ENCODE measurements around the gene ACOT13. TPM values are rescaled to one million over a fixed set of nuclear protein-coding genes. Genes with fewer than 3 reads are reported as not detected.
"Not testable (repeated sequence)": the region's sequence is repeated elsewhere in the genome, so short reads cannot be mapped to it uniquely, and the experiment has no call there.

Gene ACOT13
- total and polyA plus RNA-seq, 9 donors = 3.4 to 32.2 (median 9.8) TPM

DNA sequence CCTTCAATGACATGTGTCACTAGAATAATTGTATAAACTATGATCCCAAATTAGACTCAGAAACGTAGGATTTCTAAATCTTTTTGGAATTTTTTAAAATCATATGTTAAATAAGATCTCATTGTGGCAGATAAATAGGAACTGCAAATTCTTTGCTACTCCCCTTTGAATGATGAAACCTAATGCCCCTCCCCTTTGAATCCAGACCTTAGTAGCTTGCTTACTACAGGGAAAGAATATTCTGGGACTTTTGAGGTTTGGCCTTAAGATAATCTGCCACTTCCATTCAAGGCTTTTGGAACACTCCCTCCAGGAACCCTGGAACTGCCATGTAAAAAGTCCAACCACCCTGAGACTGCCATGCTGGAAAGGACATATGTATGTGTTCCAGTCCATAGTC, 7.3 kb upstream of the ACOT13 start:
- TF ChIP-seq EP300 (IDR thresholded peaks at IDR 0.05) (no peak), POLR2A (IDR thresholded peaks at IDR 0.05) (no peak)
- TF ChIP-seq, protein P1, sequence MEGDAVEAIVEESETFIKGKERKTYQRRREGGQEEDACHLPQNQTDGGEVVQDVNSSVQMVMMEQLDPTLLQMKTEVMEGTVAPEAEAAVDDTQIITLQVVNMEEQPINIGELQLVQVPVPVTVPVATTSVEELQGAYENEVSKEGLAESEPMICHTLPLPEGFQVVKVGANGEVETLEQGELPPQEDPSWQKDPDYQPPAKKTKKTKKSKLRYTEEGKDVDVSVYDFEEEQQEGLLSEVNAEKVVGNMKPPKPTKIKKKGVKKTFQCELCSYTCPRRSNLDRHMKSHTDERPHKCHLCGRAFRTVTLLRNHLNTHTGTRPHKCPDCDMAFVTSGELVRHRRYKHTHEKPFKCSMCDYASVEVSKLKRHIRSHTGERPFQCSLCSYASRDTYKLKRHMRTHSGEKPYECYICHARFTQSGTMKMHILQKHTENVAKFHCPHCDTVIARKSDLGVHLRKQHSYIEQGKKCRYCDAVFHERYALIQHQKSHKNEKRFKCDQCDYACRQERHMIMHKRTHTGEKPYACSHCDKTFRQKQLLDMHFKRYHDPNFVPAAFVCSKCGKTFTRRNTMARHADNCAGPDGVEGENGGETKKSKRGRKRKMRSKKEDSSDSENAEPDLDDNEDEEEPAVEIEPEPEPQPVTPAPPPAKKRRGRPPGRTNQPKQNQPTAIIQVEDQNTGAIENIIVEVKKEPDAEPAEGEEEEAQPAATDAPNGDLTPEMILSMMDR (IDR thresholded peaks at IDR 0.05) = no peak
- no peaks in the 10 kb centered on the region for H3K9me3 ChIP-seq
- intact Hi-C loops (cut with DNase I) = no loop called here
- H3K27ac ChIP-seq = no peak overlapping the region
- H3K36me3 ChIP-seq = no peaks in the 10 kb centered on the region
- 73 to 80% (median 78%) methylated on average over 1 of the region's 1 CpG for WGBS, 3 donors
- DNase-seq = no peak
- H3K27me3 ChIP-seq = no peaks in the 10 kb centered on the region
- H3K4me1 ChIP-seq (ENCODE audit: insufficient read depth) = peaks cover 5% of the 10 kb centered on the region
- H3K4me3 ChIP-seq = no peak overlapping the region

DNA sequence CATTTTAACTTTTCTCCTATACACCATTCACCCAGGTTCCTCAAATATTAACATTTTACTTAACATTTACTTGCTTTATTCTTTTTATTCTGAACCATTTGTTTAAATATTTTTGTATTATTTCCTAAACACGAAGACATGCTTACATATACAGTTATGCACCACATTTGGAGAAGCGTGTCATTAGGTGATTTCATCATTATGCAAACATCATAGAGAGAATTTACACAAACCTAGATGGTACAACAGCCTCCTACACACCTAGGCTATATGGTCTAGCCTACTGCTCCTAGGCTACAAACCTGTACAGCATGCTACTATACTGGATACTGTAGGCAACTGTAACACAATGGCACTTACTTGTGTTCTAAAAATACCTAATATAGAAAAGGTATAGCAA, 6.8 kb upstream of the ACOT13 start:
- WGBS, 3 donors = 82 to 90% (median 82%) methylated on average over 2 of the region's 2 CpGs
- Histone ChIP-seq H3K36me3 (no peaks in the 10 kb centered on the region), H3K4me1 (ENCODE audit: insufficient read depth) (peaks cover 6% of the 10 kb centered on the region), H3K4me3 (no peak overlapping the region), H3K9me3 (no peaks in the 10 kb centered on the region), H3K27me3 (no peaks in the 10 kb centered on the region), H3K27ac (no peak overlapping the region)
- TF ChIP-seq EP300 (IDR thresholded peaks at IDR 0.05) = no peak
- TF ChIP-seq, protein P1 (IDR thresholded peaks at IDR 0.05) = no peak
- no peak for TF ChIP-seq POLR2A (IDR thresholded peaks at IDR 0.05)
- intact Hi-C loops (cut with DNase I) = no loop called here
- no peak for DNase-seq

DNA sequence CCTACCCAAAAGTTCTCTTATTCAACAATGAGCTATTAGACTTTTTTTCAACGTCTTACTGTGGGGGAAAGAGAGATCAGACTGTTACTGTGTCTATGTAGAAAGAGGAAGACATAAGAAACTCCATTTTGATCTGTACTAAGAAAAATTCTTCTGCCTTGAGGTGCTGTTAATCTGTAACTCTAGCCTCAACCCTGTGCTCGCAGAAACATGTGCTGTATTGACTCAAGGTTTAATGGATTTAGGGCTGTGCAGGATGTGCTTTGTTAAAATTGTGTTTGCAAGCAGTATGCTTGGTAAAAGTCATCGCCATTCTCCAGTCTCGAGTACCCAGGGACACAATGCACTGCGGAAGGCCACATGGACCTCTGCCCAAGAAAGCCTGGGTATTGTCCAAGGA, 5.1 kb upstream of the ACOT13 start:
- H3K9me3 ChIP-seq; H3K27me3 ChIP-seq; DNase-seq; H3K4me1 ChIP-seq (ENCODE audit: insufficient read depth); H3K4me3 ChIP-seq; H3K27ac ChIP-seq; intact Hi-C loops (cut with DNase I); H3K36me3 ChIP-seq: not testable (repeated sequence)
- 90 to 93% (median 91%) methylated on average over 5 of the region's 5 CpGs for WGBS, 3 donors

DNA sequence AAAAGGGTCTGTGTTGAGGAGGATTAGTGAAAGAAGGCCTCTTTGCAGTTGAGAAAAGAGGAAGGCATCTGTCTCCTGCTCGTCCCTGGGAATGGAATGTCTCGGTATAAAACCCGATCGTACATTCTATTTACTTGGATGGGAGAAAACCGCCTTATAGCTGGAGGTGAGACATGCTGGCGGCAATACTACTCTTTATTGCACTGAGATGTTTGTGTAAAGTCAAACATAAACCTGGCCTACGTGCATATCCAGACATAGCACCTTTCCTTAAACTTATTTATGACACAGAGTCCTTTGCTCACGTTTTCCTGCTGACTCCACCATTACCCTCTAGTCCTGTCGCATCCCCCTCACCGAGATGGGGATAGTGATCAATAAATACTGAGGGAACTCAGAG, 4.6 kb upstream of the ACOT13 start:
- H3K36me3 ChIP-seq = no peaks in the 10 kb centered on the region
- H3K27ac ChIP-seq = no peak overlapping the region
- intact Hi-C loops (cut with DNase I) = no loop called here
- WGBS, 3 donors = 91 to 96% (median 96%) methylated on average over 10 of the region's 10 CpGs
- DNase-seq = no peak
- TF ChIP-seq POLR2A (IDR thresholded peaks at IDR 0.05) (no peak), EP300 (IDR thresholded peaks at IDR 0.05) (no peak)
- TF ChIP-seq, protein P1 (IDR thresholded peaks at IDR 0.05) = no peak
- H3K4me3 ChIP-seq = no peak overlapping the region
- no peaks in the 10 kb centered on the region for H3K9me3 ChIP-seq
- no peaks in the 10 kb centered on the region for H3K27me3 ChIP-seq
- H3K4me1 ChIP-seq (ENCODE audit: insufficient read depth) = peaks cover 7% of the 10 kb centered on the region

DNA sequence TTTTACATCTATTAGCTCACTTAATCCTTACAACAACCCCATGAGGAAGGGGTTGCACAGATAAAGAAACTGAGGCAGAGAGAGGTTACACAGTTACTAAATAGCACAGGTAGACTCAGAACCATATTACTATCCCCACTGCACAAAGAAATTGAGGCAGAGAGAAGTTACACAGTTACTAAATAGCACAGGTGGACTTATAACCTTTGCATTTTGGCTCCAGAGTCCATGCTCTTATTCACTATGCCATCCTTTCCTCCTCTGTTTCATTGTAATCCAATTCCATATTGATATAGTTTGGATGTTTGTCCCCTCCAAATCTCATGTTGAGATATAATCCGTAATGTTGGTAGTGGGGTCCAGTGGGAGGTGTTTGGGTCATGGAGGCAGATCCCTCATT, 3.7 kb upstream of the ACOT13 start:
- intact Hi-C loops (cut with DNase I) = no loop called here
- WGBS, 3 donors = 96 to 98% (median 96%) methylated on average over 1 of the region's 1 CpG
- no peak for TF ChIP-seq POLR2A (IDR thresholded peaks at IDR 0.05)
- TF ChIP-seq, protein P1 (IDR thresholded peaks at IDR 0.05) = no peak
- no peak for TF ChIP-seq EP300 (IDR thresholded peaks at IDR 0.05)
- Histone ChIP-seq H3K4me3 (no peak overlapping the region), H3K9me3 (no peaks in the 10 kb centered on the region), H3K36me3 (no peaks in the 10 kb centered on the region), H3K27ac (no peak overlapping the region), H3K27me3 (no peaks in the 10 kb centered on the region), H3K4me1 (ENCODE audit: insufficient read depth) (peaks cover 7% of the 10 kb centered on the region)
- DNase-seq = no peak
